ENCODE measurements around the gene TMEM141. TPM values are rescaled to one million over a fixed set of nuclear protein-coding genes. Genes with fewer than 3 reads are reported as not detected.

TMEM141 gene
- total RNA-seq, 1 donor = 39.7 TPM

GRCh38 chr9:136827794-136828473, 36.8 kb downstream of the TMEM141 start:
- TF ChIP-seq CTCF (IDR thresholded peaks at IDR 0.05; ENCODE audit: insufficient read depth, low read depth, low read length) = no peak
- DNase-seq (ENCODE audit: low read depth) = no peak
- H3K4me3 ChIP-seq (ENCODE audit: low read depth, low read length) = no peak overlapping the region

- no peak for DNase-seq (ENCODE audit: low read depth)
- TF ChIP-seq CTCF (IDR thresholded peaks at IDR 0.05; ENCODE audit: insufficient read depth, low read depth, low read length) = no peak
These were observed 37.5 kb downstream of the TMEM141 start for GRCh38 chr9:136828474-136829140.

GRCh38 chr9:136829412-136829811, 38.3 kb downstream of the TMEM141 start:
- no peak for DNase-seq (ENCODE audit: low read depth)
- no peak overlapping the region for H3K4me3 ChIP-seq (ENCODE audit: low read depth, low read length)
- TF ChIP-seq CTCF (IDR thresholded peaks at IDR 0.05; ENCODE audit: insufficient read depth, low read depth, low read length) = no peak

More at GRCh38 chr9:136828474-136829140, 37.5 kb downstream of the TMEM141 start:
- no peak overlapping the region for H3K4me3 ChIP-seq (ENCODE audit: low read depth, low read length)

GRCh38 chr9:136829981-136830885, 39.1 kb downstream of the TMEM141 start:
- TF ChIP-seq CTCF (IDR thresholded peaks at IDR 0.05; ENCODE audit: insufficient read depth, low read depth, low read length) = no peak
- DNase-seq (ENCODE audit: low read depth) = no peak
- H3K4me3 ChIP-seq (ENCODE audit: low read depth, low read length) = no peak overlapping the region

GRCh38 chr9:136831002-136831719, 40.0 kb downstream of the TMEM141 start:
- TF ChIP-seq CTCF (IDR thresholded peaks at IDR 0.05; ENCODE audit: insufficient read depth, low read depth, low read length) = no peak
- H3K4me3 ChIP-seq (ENCODE audit: low read depth, low read length) = no peak overlapping the region
- DNase-seq (ENCODE audit: low read depth) = no peak

- no peak for DNase-seq (ENCODE audit: low read depth)
- H3K4me3 ChIP-seq (ENCODE audit: low read depth, low read length) = no peak overlapping the region
- TF ChIP-seq CTCF (IDR thresholded peaks at IDR 0.05; ENCODE audit: insufficient read depth, low read depth, low read length) = no peak
These were observed 40.6 kb downstream of the TMEM141 start for GRCh38 chr9:136831720-136832104.
